B cell (primary cell): ENCODE data around the gene ABI3BP. TPM values are rescaled to one million over a fixed set of nuclear protein-coding genes. Genes with fewer than 3 reads are reported as not detected.

Experiments
- ATAC-seq: fragments of 200-7000 bp; cut with Tn5 transposase; one replicate; pipeline ENCODE4 v1.10.0; 2021; ENCODE audit warnings: low read depth, mild to moderate bottlenecking, moderate number of reproducible peaks, moderate library complexity
- CTCF ChIA-PET: fragments of 350-600 bp; sonication (Branson Sonifier 250); formaldehyde crosslinking; loops from one replicate; lab custom pipeline; 2021; ENCODE audit warnings: antibody characterized with exemption, inconsistent platforms; lab: Charles Lee
- POLR2A ChIA-PET: fragments of 350-600 bp; sonication (Branson Sonifier 250); formaldehyde crosslinking; loops from one replicate; lab custom pipeline; 2021; ENCODE audit warnings: antibody characterized with exemption; lab: Charles Lee
- DNase-seq: peaks from one replicate; pipeline ENCODE4 v3.0.0; 2013
- H2AFZ ChIP-seq: 2 replicates; pipeline ENCODE4 v1.6.1; 2012; ENCODE audit warnings: mild to moderate bottlenecking, low read depth, low read length; ENCODE audit not compliant: insufficient read depth, poor library complexity, severe bottlenecking
- H3K27ac ChIP-seq, 2 donors: 1 replicate in 1 of 2; 2 replicates in 1 of 2; pipeline ENCODE4 v1.5.1; 2012 to 2013; ENCODE audit warnings: low read length in 2 of 2, mild to moderate bottlenecking in 2 of 2, moderate library complexity in 1 of 2
- H3K27me3 ChIP-seq, 4 experiments: fragments of 200-600 bp in 1 of 4; sonication (generic) in 1 of 4; replicated peaks in 1 of 4; 1 replicate in 2 of 4; 2 replicates in 2 of 4; pipeline versions ENCODE4 v1.6.1 to v1.7.0; 2013 to 2016; ENCODE audit warnings: low read length in 3 of 4, mild to moderate bottlenecking in 2 of 4, mixed read lengths in 1 of 4, moderate library complexity in 1 of 4; ENCODE audit not compliant: insufficient read depth in 4 of 4, control insufficient read depth in 3 of 4; ENCODE audit errors: control extremely low read depth in 1 of 4
- H3K36me3 ChIP-seq, 2 experiments: replicated peaks in 1 of 2; 1 replicate in 1 of 2; 2 replicates in 1 of 2; pipeline versions ENCODE4 v1.6.1 to v1.7.1; 2013; ENCODE audit warnings: low read length in 1 of 2; ENCODE audit not compliant: insufficient read depth in 2 of 2, control insufficient read depth in 1 of 2; ENCODE audit errors: control extremely low read depth in 1 of 2, extremely low read depth in 1 of 2
- H3K4me1 ChIP-seq, 2 donors: fragments of 200-600 bp in 1 of 2; sonication (generic) in 1 of 2; 1 replicate in 1 of 2; 2 replicates in 1 of 2; pipeline versions ENCODE4 v1.5.1 to v1.6.1; 2013 to 2017; ENCODE audit warnings: low read length in 2 of 2; ENCODE audit not compliant: control insufficient read depth in 2 of 2, insufficient read depth in 2 of 2
- H3K4me2 ChIP-seq: replicated peaks from 2 replicates; pipeline ENCODE3; 2012; ENCODE audit warnings: mild to moderate bottlenecking, low read depth, low read length; ENCODE audit not compliant: poor library complexity, severe bottlenecking
- H3K4me3 ChIP-seq, 5 experiments: fragments of 200-600 bp in 1 of 5; sonication (generic) in 1 of 5; 1 replicate in 3 of 5; 2 replicates in 2 of 5; pipeline versions ENCODE4 v1.5.1 to v1.7.0; 2011 to 2016; ENCODE audit warnings: low read length in 4 of 5, mild to moderate bottlenecking in 4 of 5, low read depth in 2 of 5, control low read depth in 1 of 5, moderate library complexity in 1 of 5; ENCODE audit not compliant: insufficient read depth in 1 of 5; ENCODE audit errors: control extremely low read depth in 1 of 5, extremely low read depth in 1 of 5
- H3K79me2 ChIP-seq: fragments of 200-600 bp; sonication (generic); one replicate; pipeline ENCODE4 v1.6.0; 2016; ENCODE audit warnings: low read length; ENCODE audit not compliant: control insufficient read depth, insufficient read depth
- H3K9ac ChIP-seq: fragments of 200-600 bp; sonication (generic); 2 replicates; pipeline ENCODE4 v1.6.1; 2017; ENCODE audit warnings: mild to moderate bottlenecking, low read length, moderate library complexity
- H3K9me3 ChIP-seq, 3 donors: one replicate each; pipeline versions ENCODE4 v1.6.1 to v1.7.1; 2013; ENCODE audit warnings: low read length in 2 of 3; ENCODE audit not compliant: control insufficient read depth in 2 of 3, insufficient read depth in 1 of 3; ENCODE audit errors: control extremely low read depth in 1 of 3
- H4K20me1 ChIP-seq: 2 replicates; pipeline ENCODE4 v1.6.0; 2012; ENCODE audit warnings: mild to moderate bottlenecking, low read length; ENCODE audit not compliant: insufficient read depth, control insufficient read depth, poor library complexity, severe bottlenecking
- H3K27ac Mint-ChIP-seq: one replicate; pipeline ENCODE4 v1.8.0; 2021; ENCODE audit warnings: mixed read lengths
- H3K27me3 Mint-ChIP-seq: one replicate; pipeline ENCODE4 v1.8.0; 2021; ENCODE audit warnings: mixed read lengths
- H3K4me1 Mint-ChIP-seq: one replicate; pipeline ENCODE4 v1.8.0; 2021; ENCODE audit warnings: mixed read lengths
- H3K4me3 Mint-ChIP-seq: one replicate; pipeline ENCODE4 v1.8.0; 2021; ENCODE audit warnings: mixed read lengths
- H3K9me3 Mint-ChIP-seq: one replicate; pipeline ENCODE4 v1.8.0; 2022; ENCODE audit warnings: mixed read lengths; ENCODE audit not compliant: insufficient read depth
- EZH2 ChIP-seq: IDR thresholded peaks from 2 replicates; pipeline ENCODE4 v1.6.1; 2012; ENCODE audit warnings: borderline replicate concordance, low read depth, mild to moderate bottlenecking, moderate library complexity, low read length; ENCODE audit not compliant: insufficient read depth, poor library complexity, severe bottlenecking
- WGBS: methylation state at CpG from one replicate; pipeline ENCODE4 v1.1.5; 2013; ENCODE audit warnings: missing lambda C conversion rate; ENCODE audit not compliant: insufficient coverage; 5-methylcytosine and 5-hydroxymethylcytosine counted together
- intact Hi-C: fragments of 100-400 bp; cut with micrococcal nuclease; formaldehyde crosslinking; loops from one replicate; pipeline ENCODE4 v1.10.0; 2022
- polyA plus RNA-seq: library from polyadenylated mRNA; depleted of rRNA; stranded (reverse); fragments of >200 nt; gene quantifications from 2 replicates; pipeline ENCODE4 v1.2.3, GENCODE V29; 2012
- total RNA-seq, 2 donors: library from RNA; stranded (reverse); fragments of 120-200 nt in 1 of 2; gene quantifications; 1 replicate in 1 of 2; 2 replicates in 1 of 2; pipeline versions ENCODE4 v1.2.3 to v1.2.4, GENCODE V29; 2013 to 2022
- TF ChIP-seq, protein P1 (sequence below): fragments of 200-600 bp; IDR thresholded peaks from one replicate; pipeline ENCODE4 v1.8.0; 2022; ENCODE audit warnings: antibody characterized with exemption, mild to moderate bottlenecking

Gene ABI3BP
- total and polyA plus RNA-seq, 2 donors (not counting 1 experiment from before 2014, with no cell fraction given), result not detected

DNA sequence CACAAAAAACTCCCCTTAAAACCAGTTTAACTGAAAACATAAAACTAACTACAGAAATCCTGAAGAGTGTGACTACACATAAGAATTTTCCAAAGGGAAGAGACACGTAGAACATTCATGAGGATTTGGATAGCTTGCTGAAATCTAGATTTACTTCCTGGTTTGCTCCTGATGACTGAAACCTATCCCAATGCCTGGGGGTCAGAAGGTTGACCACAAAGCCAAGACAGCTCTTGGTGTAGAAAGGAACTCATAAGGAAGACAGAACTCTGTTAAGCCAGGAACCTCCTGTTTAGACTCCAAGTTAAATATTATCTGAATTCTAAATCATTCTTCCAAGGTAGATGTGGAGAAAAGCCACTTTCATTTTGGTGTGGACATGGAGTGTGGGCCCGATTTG, 191.1 kb downstream of the ABI3BP start:
- Histone ChIP-seq H3K4me1 (no peaks in the 10 kb centered on the region), H2AFZ (no peak overlapping the region), H3K4me3 (no peak overlapping the region), H3K9me3 (no peaks in the 10 kb centered on the region), H3K79me2 (no peaks in the 10 kb centered on the region), H3K27ac (no peak overlapping the region), H4K20me1 (no peaks in the 10 kb centered on the region), H3K9ac (no peak overlapping the region), H3K4me2 (no peak overlapping the region), H3K27me3 (no peaks in the 10 kb centered on the region), H3K36me3 (no peaks in the 10 kb centered on the region)
- H3K27me3 Mint-ChIP-seq, result peaks cover 13% of the 10 kb centered on the region
- no peaks in the 10 kb centered on the region for H3K4me1 Mint-ChIP-seq
- ChIA-PET CTCF (no interaction called here), POLR2A (no interaction called here)
- DNase-seq (no peak), ATAC-seq (no peak)
- intact Hi-C loops, result no loop called here
- TF ChIP-seq, protein P1, sequence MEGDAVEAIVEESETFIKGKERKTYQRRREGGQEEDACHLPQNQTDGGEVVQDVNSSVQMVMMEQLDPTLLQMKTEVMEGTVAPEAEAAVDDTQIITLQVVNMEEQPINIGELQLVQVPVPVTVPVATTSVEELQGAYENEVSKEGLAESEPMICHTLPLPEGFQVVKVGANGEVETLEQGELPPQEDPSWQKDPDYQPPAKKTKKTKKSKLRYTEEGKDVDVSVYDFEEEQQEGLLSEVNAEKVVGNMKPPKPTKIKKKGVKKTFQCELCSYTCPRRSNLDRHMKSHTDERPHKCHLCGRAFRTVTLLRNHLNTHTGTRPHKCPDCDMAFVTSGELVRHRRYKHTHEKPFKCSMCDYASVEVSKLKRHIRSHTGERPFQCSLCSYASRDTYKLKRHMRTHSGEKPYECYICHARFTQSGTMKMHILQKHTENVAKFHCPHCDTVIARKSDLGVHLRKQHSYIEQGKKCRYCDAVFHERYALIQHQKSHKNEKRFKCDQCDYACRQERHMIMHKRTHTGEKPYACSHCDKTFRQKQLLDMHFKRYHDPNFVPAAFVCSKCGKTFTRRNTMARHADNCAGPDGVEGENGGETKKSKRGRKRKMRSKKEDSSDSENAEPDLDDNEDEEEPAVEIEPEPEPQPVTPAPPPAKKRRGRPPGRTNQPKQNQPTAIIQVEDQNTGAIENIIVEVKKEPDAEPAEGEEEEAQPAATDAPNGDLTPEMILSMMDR, result no peak
- TF ChIP-seq EZH2, result no peak
- H3K9me3 Mint-ChIP-seq, result no peaks in the 10 kb centered on the region
- H3K4me3 Mint-ChIP-seq, result no peak overlapping the region
- 100% methylated on average over 1 of the region's 2 CpGs for WGBS
- no peak overlapping the region for H3K27ac Mint-ChIP-seq

DNA sequence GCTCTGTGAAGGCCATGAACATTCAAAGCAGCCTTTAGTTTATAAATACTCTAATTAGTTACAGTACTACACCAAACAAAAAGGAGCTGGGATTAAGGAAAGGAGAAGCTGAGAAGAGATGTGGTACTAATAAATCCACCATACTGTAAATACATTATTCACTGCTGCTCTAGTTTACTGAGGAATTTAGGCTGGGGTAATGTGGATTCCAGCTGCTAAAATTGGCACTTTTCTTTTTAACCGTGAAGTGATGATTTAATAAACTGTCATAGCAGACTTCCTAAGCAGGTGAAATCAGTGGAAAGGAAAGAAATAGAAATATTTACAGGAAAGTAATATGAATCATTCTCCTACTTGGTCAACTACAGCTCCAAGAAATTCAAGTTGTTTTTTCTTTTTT, 195.2 kb downstream of the ABI3BP start:
- H3K4me3 Mint-ChIP-seq, result no peak overlapping the region
- no peak overlapping the region for H2AFZ ChIP-seq
- H3K27ac Mint-ChIP-seq, result no peak overlapping the region
- intact Hi-C loops, result no loop called here
- H3K27ac ChIP-seq, result no peak overlapping the region
- H3K79me2 ChIP-seq, result no peaks in the 10 kb centered on the region
- H3K4me1 ChIP-seq, result no peaks in the 10 kb centered on the region
- DNase-seq (no peak), ATAC-seq (no peak)
- no peak overlapping the region for H3K9ac ChIP-seq
- no peak overlapping the region for H3K4me3 ChIP-seq
- no peaks in the 10 kb centered on the region for H4K20me1 ChIP-seq
- H3K4me1 Mint-ChIP-seq, result peaks cover 2% of the 10 kb centered on the region
- ChIA-PET POLR2A (no interaction called here), CTCF (no interaction called here)
- WGBS, result no CpG with 5 or more reads among the region's 1 CpG
- no peaks in the 10 kb centered on the region for H3K27me3 ChIP-seq
- H3K27me3 Mint-ChIP-seq, result peaks cover 10% of the 10 kb centered on the region
- H3K4me2 ChIP-seq, result no peak overlapping the region
- no peak for TF ChIP-seq EZH2
- TF ChIP-seq, protein P1, result no peak
- H3K9me3 ChIP-seq, result no peaks in the 10 kb centered on the region
- H3K36me3 ChIP-seq, result no peaks in the 10 kb centered on the region
- no peaks in the 10 kb centered on the region for H3K9me3 Mint-ChIP-seq
